HepG2 (cell line): Measurements from ENCODE around the gene ANKRD7. TPM values are rescaled to one million over a fixed set of nuclear protein-coding genes. Genes with fewer than 3 reads are reported as not detected.
A peak's percentile ranks its signal among the peaks of the same experiment; 100 is the strongest.

Experiments used
- MXD3 ChIP-seq: IDR thresholded peaks from 2 replicates; pipeline ENCODE4 v1.6.1; 2016; ENCODE audit warnings: mild to moderate bottlenecking, missing biosample characterization, missing genetic modification reagents
- NR2F2 ChIP-seq: IDR thresholded peaks from 2 replicates; pipeline ENCODE4 v1.6.1; 2012; ENCODE audit warnings: low read depth, inconsistent platforms, borderline replicate concordance
- POGZ ChIP-seq: sonication (generic); formaldehyde crosslinking; IDR thresholded peaks from 2 replicates; pipeline ENCODE4 v1.4.0; 2020; ENCODE audit warnings: mild to moderate bottlenecking, missing genetic modification reagents
- SOX6 ChIP-seq, 2 experiments: fragments of 450-650 bp in 1 of 2; sonication (generic) in 1 of 2; formaldehyde crosslinking in 1 of 2; IDR thresholded peaks; 2 replicates each; pipeline versions ENCODE4 v1.4.0 to v1.6.1; 2017 to 2020; ENCODE audit warnings: antibody characterized with exemption in 1 of 2, mild to moderate bottlenecking in 1 of 2, missing genetic modification reagents in 1 of 2
- U2AF2 ChIP-seq: fragments of 200-400 bp; formaldehyde crosslinking; IDR thresholded peaks from 2 replicates; pipeline ENCODE4 v1.6.1; 2017; ENCODE audit warnings: low read depth, mild to moderate bottlenecking, low read length
- ZBTB7B ChIP-seq: sonication (generic); formaldehyde crosslinking; IDR thresholded peaks from 2 replicates; pipeline ENCODE4 v1.4.0; 2020; ENCODE audit warnings: missing genetic modification reagents
- ZNF10 ChIP-seq: sonication (generic); formaldehyde crosslinking; IDR thresholded peaks from 2 replicates; pipeline ENCODE4 v1.4.0; 2020; ENCODE audit warnings: mild to moderate bottlenecking, low read depth, missing genetic modification reagents, borderline replicate concordance
- ZNF121 ChIP-seq: sonication (generic); formaldehyde crosslinking; IDR thresholded peaks from 2 replicates; pipeline ENCODE4 v1.5.0; 2020; ENCODE audit warnings: mild to moderate bottlenecking, missing genetic modification reagents
- ZNF17 ChIP-seq: sonication (generic); formaldehyde crosslinking; IDR thresholded peaks from 2 replicates; pipeline ENCODE4 v1.5.0; 2020; ENCODE audit warnings: mild to moderate bottlenecking, missing genetic modification reagents
- polyA plus RNA-seq, 8 experiments: library from polyadenylated mRNA; depleted of rRNA in 3 of 8; stranded (reverse) in 7 of 8; unstranded in 1 of 8; fragments of >200 nt; fragmentation: Illumina TruSeq in 4 of 8; extraction: Trizol in 4 of 8; gene quantifications; 2 replicates each; pipeline versions ENCODE4 v1.2.1 to v1.2.3, GENCODE V29; 2011 to 2016; ENCODE audit warnings: low read depth in 4 of 8, missing spikeins in 1 of 8, mixed read lengths in 1 of 8; ENCODE audit not compliant: insufficient read depth in 1 of 8
- total RNA-seq, 5 experiments: library from RNA; depleted of rRNA; stranded (reverse); fragments of >200 nt; fragmentation: Illumina TruSeq; extraction: Trizol; gene quantifications; 2 replicates each; pipeline ENCODE4 v1.2.3, GENCODE V29; 2016; ENCODE audit warnings: low read depth in 1 of 5
- TF ChIP-seq, protein P1 (sequence below): IDR thresholded peaks from 2 replicates; pipeline ENCODE4 v1.6.1; 2012; ENCODE audit warnings: low read depth, low read length, improper control_type of control experiment
- TF ChIP-seq, protein P2 (sequence below): sonication (generic); formaldehyde crosslinking; IDR thresholded peaks from 2 replicates; pipeline ENCODE4 v1.8.1; 2023; ENCODE audit warnings: mild to moderate bottlenecking, missing genetic modification reagents, borderline replicate concordance
- TF ChIP-seq, protein P3 (sequence below): sonication (generic); formaldehyde crosslinking; IDR thresholded peaks from 2 replicates; pipeline ENCODE4 v1.5.0; 2020; ENCODE audit warnings: mild to moderate bottlenecking, missing genetic modification reagents, moderate library complexity
- TF ChIP-seq, protein P4 (sequence below): sonication (generic); formaldehyde crosslinking; IDR thresholded peaks from 2 replicates; pipeline ENCODE4 v1.8.0; 2022; ENCODE audit warnings: mild to moderate bottlenecking, missing genetic modification reagents; ENCODE audit not compliant: insufficient replicate concordance
- TF ChIP-seq, protein P5 (sequence below): sonication (generic); formaldehyde crosslinking; IDR thresholded peaks from 2 replicates; pipeline ENCODE4 v1.4.0; 2020; ENCODE audit warnings: missing genetic modification reagents

ANKRD7 gene
- total and polyA plus RNA-seq, 2 of the 13 experiments (the other 11 are each of a cell fraction or from before 2014, with no cell fraction given) = not detected

DNA sequence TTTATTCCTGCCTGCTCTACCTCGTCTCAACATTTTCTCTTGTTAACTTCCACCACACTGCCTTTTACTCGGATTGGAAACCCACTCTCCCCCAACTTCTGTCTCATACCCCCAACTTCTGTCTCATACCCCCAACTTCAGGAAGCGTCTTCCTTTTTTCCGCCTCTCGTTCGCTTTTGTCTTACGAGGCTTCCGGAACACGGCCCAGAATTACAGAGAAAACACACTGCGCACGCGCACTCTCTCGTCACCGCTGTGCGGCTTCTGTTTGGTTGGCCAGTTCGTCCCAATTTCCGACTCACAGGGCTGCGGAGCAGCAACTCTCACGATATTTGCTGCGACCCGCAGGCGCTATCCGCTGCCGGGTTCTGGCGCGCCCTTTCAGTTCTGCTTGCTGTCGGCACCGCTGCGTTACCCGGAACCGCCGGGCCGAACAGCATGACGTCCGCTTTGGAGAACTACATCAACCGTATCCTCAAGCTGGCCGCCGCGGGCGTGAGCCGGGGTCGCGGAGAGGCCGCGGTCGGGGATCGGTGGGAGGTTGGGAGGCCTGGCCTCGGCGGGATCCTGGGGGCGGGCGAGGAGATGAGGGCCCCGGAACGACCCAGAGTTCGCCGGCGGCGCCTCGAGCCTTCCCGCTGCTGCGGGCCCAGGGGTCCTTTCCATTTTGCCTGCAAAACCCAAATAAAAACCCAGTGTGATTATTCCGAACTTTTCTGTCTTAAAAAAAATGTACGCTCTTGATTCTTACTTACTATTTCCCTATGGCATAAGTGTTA is 40.5 kb upstream of the ANKRD7 start, which contains the start of gene LSM8 (continued):
- TF ChIP-seq, protein P1, sequence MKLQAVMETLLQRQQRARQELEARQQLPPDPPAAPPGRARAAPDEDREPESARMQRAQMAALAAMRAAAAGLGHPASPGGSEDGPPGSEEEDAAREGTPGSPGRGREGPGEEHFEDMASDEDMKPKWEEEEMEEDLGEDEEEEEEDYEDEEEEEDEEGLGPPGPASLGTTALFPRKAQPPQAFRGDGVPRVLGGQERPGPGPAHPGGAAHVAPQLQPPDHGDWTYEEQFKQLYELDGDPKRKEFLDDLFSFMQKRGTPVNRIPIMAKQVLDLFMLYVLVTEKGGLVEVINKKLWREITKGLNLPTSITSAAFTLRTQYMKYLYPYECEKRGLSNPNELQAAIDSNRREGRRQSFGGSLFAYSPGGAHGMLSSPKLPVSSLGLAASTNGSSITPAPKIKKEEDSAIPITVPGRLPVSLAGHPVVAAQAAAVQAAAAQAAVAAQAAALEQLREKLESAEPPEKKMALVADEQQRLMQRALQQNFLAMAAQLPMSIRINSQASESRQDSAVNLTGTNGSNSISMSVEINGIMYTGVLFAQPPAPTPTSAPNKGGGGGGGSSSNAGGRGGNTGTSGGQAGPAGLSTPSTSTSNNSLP = 0 out of 2 replicates have a peak, but pooled peaks have one; percentile 28
- TF ChIP-seq ZNF121 (CRISPR knock-in tag) = no peak
- peak; percentile 76 for TF ChIP-seq MXD3 (CRISPR knock-in tag)
- TF ChIP-seq, protein P2, sequence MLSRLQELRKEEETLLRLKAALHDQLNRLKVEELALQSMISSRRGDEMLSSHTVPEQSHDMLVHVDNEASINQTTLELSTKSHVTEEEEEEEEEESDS (CRISPR knock-in tag) = no peak
- TF ChIP-seq, protein P3, sequence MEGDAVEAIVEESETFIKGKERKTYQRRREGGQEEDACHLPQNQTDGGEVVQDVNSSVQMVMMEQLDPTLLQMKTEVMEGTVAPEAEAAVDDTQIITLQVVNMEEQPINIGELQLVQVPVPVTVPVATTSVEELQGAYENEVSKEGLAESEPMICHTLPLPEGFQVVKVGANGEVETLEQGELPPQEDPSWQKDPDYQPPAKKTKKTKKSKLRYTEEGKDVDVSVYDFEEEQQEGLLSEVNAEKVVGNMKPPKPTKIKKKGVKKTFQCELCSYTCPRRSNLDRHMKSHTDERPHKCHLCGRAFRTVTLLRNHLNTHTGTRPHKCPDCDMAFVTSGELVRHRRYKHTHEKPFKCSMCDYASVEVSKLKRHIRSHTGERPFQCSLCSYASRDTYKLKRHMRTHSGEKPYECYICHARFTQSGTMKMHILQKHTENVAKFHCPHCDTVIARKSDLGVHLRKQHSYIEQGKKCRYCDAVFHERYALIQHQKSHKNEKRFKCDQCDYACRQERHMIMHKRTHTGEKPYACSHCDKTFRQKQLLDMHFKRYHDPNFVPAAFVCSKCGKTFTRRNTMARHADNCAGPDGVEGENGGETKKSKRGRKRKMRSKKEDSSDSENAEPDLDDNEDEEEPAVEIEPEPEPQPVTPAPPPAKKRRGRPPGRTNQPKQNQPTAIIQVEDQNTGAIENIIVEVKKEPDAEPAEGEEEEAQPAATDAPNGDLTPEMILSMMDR (CRISPR knock-in tag) = no peak
- TF ChIP-seq, protein P4, sequence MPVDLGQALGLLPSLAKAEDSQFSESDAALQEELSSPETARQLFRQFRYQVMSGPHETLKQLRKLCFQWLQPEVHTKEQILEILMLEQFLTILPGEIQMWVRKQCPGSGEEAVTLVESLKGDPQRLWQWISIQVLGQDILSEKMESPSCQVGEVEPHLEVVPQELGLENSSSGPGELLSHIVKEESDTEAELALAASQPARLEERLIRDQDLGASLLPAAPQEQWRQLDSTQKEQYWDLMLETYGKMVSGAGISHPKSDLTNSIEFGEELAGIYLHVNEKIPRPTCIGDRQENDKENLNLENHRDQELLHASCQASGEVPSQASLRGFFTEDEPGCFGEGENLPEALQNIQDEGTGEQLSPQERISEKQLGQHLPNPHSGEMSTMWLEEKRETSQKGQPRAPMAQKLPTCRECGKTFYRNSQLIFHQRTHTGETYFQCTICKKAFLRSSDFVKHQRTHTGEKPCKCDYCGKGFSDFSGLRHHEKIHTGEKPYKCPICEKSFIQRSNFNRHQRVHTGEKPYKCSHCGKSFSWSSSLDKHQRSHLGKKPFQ = no peak
- peak; percentile 34; the same call in 1 of the 2 replicates for TF ChIP-seq ZBTB7B (CRISPR knock-in tag)
- no peak for TF ChIP-seq U2AF2
- TF ChIP-seq ZNF10 (CRISPR knock-in tag) = no peak
- no peak for TF ChIP-seq SOX6 (IDR thresholded peaks at IDR 0.05)
- TF ChIP-seq SOX6 (CRISPR knock-in tag; IDR thresholded peaks at IDR 0.05) = peak; percentile 44; the same call in 1 of the 2 replicates
- TF ChIP-seq ZNF17 = no peak
- TF ChIP-seq NR2F2 = no peak
- TF ChIP-seq, protein P5, sequence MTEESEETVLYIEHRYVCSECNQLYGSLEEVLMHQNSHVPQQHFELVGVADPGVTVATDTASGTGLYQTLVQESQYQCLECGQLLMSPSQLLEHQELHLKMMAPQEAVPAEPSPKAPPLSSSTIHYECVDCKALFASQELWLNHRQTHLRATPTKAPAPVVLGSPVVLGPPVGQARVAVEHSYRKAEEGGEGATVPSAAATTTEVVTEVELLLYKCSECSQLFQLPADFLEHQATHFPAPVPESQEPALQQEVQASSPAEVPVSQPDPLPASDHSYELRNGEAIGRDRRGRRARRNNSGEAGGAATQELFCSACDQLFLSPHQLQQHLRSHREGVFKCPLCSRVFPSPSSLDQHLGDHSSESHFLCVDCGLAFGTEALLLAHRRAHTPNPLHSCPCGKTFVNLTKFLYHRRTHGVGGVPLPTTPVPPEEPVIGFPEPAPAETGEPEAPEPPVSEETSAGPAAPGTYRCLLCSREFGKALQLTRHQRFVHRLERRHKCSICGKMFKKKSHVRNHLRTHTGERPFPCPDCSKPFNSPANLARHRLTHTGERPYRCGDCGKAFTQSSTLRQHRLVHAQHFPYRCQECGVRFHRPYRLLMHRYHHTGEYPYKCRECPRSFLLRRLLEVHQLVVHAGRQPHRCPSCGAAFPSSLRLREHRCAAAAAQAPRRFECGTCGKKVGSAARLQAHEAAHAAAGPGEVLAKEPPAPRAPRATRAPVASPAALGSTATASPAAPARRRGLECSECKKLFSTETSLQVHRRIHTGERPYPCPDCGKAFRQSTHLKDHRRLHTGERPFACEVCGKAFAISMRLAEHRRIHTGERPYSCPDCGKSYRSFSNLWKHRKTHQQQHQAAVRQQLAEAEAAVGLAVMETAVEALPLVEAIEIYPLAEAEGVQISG = peak; percentile 63; the same call in 1 of the 2 replicates
- peak; percentile 97 for TF ChIP-seq POGZ
